PC-3 (cell line): Measurements from ENCODE around the gene TNFRSF9. TPM values are rescaled to one million over a fixed set of nuclear protein-coding genes. Genes with fewer than 3 reads are reported as not detected.
"Not testable (repeated sequence)": the region's sequence is repeated elsewhere in the genome, so short reads cannot be mapped to it uniquely, and the experiment has no call there.

Source experiments
- ATAC-seq: fragments of 200-7000 bp; cut with Tn5 transposase; 2 replicates; pipeline ENCODE4 v1.9.1; 2020; ENCODE audit warnings: mild to moderate bottlenecking, moderate library complexity
- BruUV-seq: library from RNA; stranded (reverse); fragments of 400-500 nt; replicated peaks from 2 replicates; lab custom pipeline; 2021; lab: Mats Ljungman, UMichigan
- CTCF ChIA-PET: fragments of 300-600 bp; sonication (Branson Sonifier 250); formaldehyde crosslinking; loops from one replicate; lab custom pipeline; 2022; ENCODE audit warnings: antibody characterized with exemption; lab: Charles Lee
- POLR2A ChIA-PET: fragments of 300-600 bp; sonication (Branson Sonifier 250); formaldehyde crosslinking; loops from one replicate; lab custom pipeline; 2022; ENCODE audit warnings: antibody characterized with exemption; ENCODE audit not compliant: unreplicated experiment; lab: Charles Lee
- DNase-seq: peaks from one replicate; pipeline ENCODE4 v3.0.0-alpha.2; 2015
- H2AFZ ChIP-seq: fragments of 300-600 bp; sonication (generic); 2 replicates; pipeline ENCODE4 v1.6.0; 2016; ENCODE audit warnings: antibody characterized with exemption, low read length
- H3F3A ChIP-seq: fragments of 300-600 bp; sonication (generic); one replicate; pipeline ENCODE4 v1.6.0; 2017; ENCODE audit warnings: antibody characterized with exemption, low read length, control low read depth, mild to moderate bottlenecking; ENCODE audit not compliant: unreplicated experiment
- H3K27ac ChIP-seq: fragments of 300-600 bp; sonication (generic); 2 replicates; pipeline ENCODE4 v1.5.1; 2016; ENCODE audit warnings: mild to moderate bottlenecking, low read length
- H3K27me3 ChIP-seq: fragments of 300-600 bp; sonication (generic); 2 replicates; pipeline ENCODE4 v1.6.1; 2016; ENCODE audit warnings: low read length, mixed read lengths
- H3K36me3 ChIP-seq: fragments of 300-600 bp; sonication (generic); 2 replicates; pipeline ENCODE4 v1.6.1; 2016; ENCODE audit warnings: low read depth, mixed run types, low read length, mixed read lengths
- H3K4me1 ChIP-seq: fragments of 300-600 bp; sonication (generic); 2 replicates; pipeline ENCODE4 v1.5.1; 2016; ENCODE audit warnings: low read length; ENCODE audit not compliant: insufficient read depth
- H3K4me2 ChIP-seq: fragments of 300-600 bp; sonication (generic); 2 replicates; pipeline ENCODE4 v1.6.0; 2016; ENCODE audit warnings: low read length
- H3K4me3 ChIP-seq: fragments of 300-600 bp; sonication (generic); 2 replicates; pipeline ENCODE4 v1.5.1; 2016; ENCODE audit warnings: mild to moderate bottlenecking, low read length, mixed read lengths
- H3K79me2 ChIP-seq: fragments of 300-600 bp; sonication (generic); 2 replicates; pipeline ENCODE4 v1.6.1; 2017; ENCODE audit warnings: low read length, mixed read lengths
- H3K9ac ChIP-seq: fragments of 300-600 bp; sonication (generic); 2 replicates; pipeline ENCODE4 v1.6.0; 2016; ENCODE audit warnings: mild to moderate bottlenecking, low read length
- H3K9me2 ChIP-seq: fragments of 300-600 bp; sonication (generic); replicated peaks from 2 replicates; pipeline ENCODE4 v1.6.1; 2016; ENCODE audit warnings: mixed run types, low read length, mixed read lengths
- H3K9me3 ChIP-seq: fragments of 300-600 bp; sonication (generic); 2 replicates; pipeline ENCODE4 v1.6.1; 2016; ENCODE audit warnings: low read length, mixed read lengths
- H4K20me1 ChIP-seq: fragments of 300-600 bp; sonication (generic); 2 replicates; pipeline ENCODE4 v1.6.1; 2016; ENCODE audit warnings: low read length, mixed read lengths
- EZH2 ChIP-seq: fragments of 300-600 bp; sonication (generic); IDR thresholded peaks from one replicate; pipeline ENCODE4 v1.6.1; 2017; ENCODE audit warnings: antibody characterized with exemption, mild to moderate bottlenecking, low read length; ENCODE audit not compliant: unreplicated experiment
- EZH2phosphoT487 ChIP-seq: fragments of 300-600 bp; sonication (generic); IDR thresholded peaks from 2 replicates; pipeline ENCODE4 v1.6.1; 2018; ENCODE audit warnings: mild to moderate bottlenecking, antibody characterized with exemption, low read length, borderline replicate concordance
- intact Hi-C: fragments of 100-400 bp; cut with micrococcal nuclease; formaldehyde crosslinking; loops from 2 replicates; pipeline ENCODE4 v1.9.0; 2023
- total RNA-seq: library from RNA; depleted of rRNA; stranded (reverse); fragments of >200 nt; gene quantifications from 2 replicates; pipeline ENCODE4 v1.2.3, GENCODE V29; 2014
- TF ChIP-seq, protein P1 (sequence below): fragments of 300-600 bp; sonication (generic); conservative IDR thresholded peaks from 2 replicates; pipeline ENCODE4 v1.5.1; 2017; ENCODE audit warnings: antibody characterized with exemption, low read depth, mild to moderate bottlenecking, low read length

The TNFRSF9 gene
- total RNA-seq, 1 experiment from 2014 or later: 0.04 TPM

DNA sequence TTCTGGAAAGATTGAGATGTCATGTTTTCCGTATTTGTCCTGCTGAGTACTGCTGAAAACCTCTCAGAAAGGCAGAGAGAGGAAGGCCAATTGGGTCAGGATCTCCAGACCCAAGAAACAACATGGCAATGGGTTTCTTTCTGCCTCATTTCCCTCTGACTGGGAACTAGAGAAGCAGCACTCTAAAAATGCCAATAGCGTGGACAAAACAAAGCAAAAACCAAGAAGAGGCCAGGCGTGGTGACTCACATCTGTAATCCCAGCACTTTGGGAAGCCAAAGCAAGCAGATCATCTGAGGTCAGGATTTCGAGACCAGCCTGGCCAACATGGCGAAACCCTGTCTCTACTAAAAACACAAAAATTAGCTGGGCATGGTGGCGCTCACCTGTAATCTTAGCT lies 18.3 kb downstream of the TNFRSF9 start:
- no peak overlapping the region for H2AFZ ChIP-seq
- no peak overlapping the region for H3K4me2 ChIP-seq
- ATAC-seq (no peak), DNase-seq (no peak)
- no peaks in the 10 kb centered on the region for H3K79me2 ChIP-seq
- TF ChIP-seq, protein P1, sequence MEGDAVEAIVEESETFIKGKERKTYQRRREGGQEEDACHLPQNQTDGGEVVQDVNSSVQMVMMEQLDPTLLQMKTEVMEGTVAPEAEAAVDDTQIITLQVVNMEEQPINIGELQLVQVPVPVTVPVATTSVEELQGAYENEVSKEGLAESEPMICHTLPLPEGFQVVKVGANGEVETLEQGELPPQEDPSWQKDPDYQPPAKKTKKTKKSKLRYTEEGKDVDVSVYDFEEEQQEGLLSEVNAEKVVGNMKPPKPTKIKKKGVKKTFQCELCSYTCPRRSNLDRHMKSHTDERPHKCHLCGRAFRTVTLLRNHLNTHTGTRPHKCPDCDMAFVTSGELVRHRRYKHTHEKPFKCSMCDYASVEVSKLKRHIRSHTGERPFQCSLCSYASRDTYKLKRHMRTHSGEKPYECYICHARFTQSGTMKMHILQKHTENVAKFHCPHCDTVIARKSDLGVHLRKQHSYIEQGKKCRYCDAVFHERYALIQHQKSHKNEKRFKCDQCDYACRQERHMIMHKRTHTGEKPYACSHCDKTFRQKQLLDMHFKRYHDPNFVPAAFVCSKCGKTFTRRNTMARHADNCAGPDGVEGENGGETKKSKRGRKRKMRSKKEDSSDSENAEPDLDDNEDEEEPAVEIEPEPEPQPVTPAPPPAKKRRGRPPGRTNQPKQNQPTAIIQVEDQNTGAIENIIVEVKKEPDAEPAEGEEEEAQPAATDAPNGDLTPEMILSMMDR: no peak
- TF ChIP-seq EZH2phosphoT487: no peak
- no peak for TF ChIP-seq EZH2
- intact Hi-C loops: no loop called here
- no peaks in the 10 kb centered on the region for H3K36me3 ChIP-seq
- H3K4me3 ChIP-seq: no peak overlapping the region
- no peak overlapping the region for H3K27ac ChIP-seq
- no peak overlapping the region for H3K9ac ChIP-seq
- no peaks in the 10 kb centered on the region for H4K20me1 ChIP-seq
- no peaks in the 10 kb centered on the region for H3K27me3 ChIP-seq
- POLR2A ChIA-PET: interaction anchor here (0.6 kb wide), 1 partner anchor 167 kb away, joined by 3 read pairs; no protein-coding TSS in a partner anchor
- H3K4me1 ChIP-seq: no peaks in the 10 kb centered on the region
- no peaks in the 10 kb centered on the region for H3F3A ChIP-seq
- H3K9me3 ChIP-seq: no peaks in the 10 kb centered on the region
- H3K9me2 ChIP-seq: no peaks in the 10 kb centered on the region
- CTCF ChIA-PET: no interaction called here
- BruUV-seq: no TSS peak

DNA sequence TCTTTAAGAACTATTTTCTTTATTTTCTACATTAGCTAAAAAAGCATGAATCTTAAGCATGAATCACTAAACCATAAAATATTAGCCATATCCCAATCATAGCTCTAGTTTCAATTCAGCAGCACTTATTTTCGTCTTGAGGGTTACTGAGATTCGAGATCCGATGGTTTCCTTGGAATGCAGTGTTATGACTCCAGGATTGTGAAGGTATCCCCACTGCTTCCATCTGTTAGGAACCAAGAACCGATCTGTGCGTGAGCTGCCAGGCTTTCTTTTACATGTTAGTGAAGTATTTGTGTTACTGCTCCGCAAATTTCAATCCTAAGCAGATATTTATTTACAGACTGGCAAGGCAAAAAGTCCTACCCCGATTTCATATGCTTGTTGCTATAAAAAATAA lies 18.8 kb downstream of the TNFRSF9 start:
- Histone ChIP-seq H3K4me3 (no peak overlapping the region), H3K4me1 (no peaks in the 10 kb centered on the region), H3K9ac (no peak overlapping the region), H3K9me3 (no peaks in the 10 kb centered on the region), H3F3A (no peaks in the 10 kb centered on the region), H3K79me2 (no peaks in the 10 kb centered on the region), H3K9me2 (no peaks in the 10 kb centered on the region), H3K27ac (no peak overlapping the region), H3K27me3 (no peaks in the 10 kb centered on the region), H3K4me2 (no peak overlapping the region), H2AFZ (no peak overlapping the region), H4K20me1 (no peaks in the 10 kb centered on the region), H3K36me3 (no peaks in the 10 kb centered on the region)
- POLR2A ChIA-PET: interaction anchor here (0.6 kb wide), 1 partner anchor 167 kb away, joined by 3 read pairs; no protein-coding TSS in a partner anchor
- intact Hi-C loops: no loop called here
- BruUV-seq: no TSS peak
- CTCF ChIA-PET: no interaction called here
- TF ChIP-seq EZH2 (no peak), EZH2phosphoT487 (no peak)
- TF ChIP-seq, protein P1: no peak
- ATAC-seq: no peak
- no peak for DNase-seq

DNA sequence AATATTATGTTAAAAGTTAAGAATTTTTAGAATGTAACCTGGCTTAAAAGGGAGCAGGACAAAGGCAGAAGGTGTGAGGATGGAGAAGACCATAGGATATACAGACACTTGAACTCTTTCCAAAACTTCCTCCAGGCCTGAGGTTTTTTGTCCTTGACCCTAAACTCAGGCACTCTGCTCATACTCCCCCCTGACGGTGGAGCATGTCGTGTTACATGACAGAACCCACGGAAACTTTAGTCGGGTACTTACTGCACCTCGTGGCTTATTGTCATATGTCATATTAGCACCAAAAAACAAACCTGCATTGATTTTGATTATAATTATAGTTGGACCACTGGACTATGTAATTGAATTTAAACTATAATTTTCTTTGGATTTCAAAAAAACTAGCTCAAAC lies 20.8 kb downstream of the TNFRSF9 start:
- intact Hi-C loops: no loop called here
- no TSS peak for BruUV-seq
- DNase-seq: no peak
- no peaks in the 10 kb centered on the region for H3K9me3 ChIP-seq
- POLR2A ChIA-PET: no interaction called here
- H3K9ac ChIP-seq: no peak overlapping the region
- TF ChIP-seq, protein P1: no peak
- TF ChIP-seq EZH2phosphoT487 (no peak), EZH2 (no peak)
- no peaks in the 10 kb centered on the region for H3K9me2 ChIP-seq
- H3F3A ChIP-seq: no peaks in the 10 kb centered on the region
- H3K4me1 ChIP-seq: no peaks in the 10 kb centered on the region
- H2AFZ ChIP-seq: no peak overlapping the region
- no peak overlapping the region for H3K27ac ChIP-seq
- no peak overlapping the region for H3K4me3 ChIP-seq
- no peak for ATAC-seq
- no peaks in the 10 kb centered on the region for H3K79me2 ChIP-seq
- CTCF ChIA-PET: no interaction called here
- H3K4me2 ChIP-seq: no peak overlapping the region
- H3K27me3 ChIP-seq: no peaks in the 10 kb centered on the region
- no peaks in the 10 kb centered on the region for H3K36me3 ChIP-seq
- no peaks in the 10 kb centered on the region for H4K20me1 ChIP-seq

DNA sequence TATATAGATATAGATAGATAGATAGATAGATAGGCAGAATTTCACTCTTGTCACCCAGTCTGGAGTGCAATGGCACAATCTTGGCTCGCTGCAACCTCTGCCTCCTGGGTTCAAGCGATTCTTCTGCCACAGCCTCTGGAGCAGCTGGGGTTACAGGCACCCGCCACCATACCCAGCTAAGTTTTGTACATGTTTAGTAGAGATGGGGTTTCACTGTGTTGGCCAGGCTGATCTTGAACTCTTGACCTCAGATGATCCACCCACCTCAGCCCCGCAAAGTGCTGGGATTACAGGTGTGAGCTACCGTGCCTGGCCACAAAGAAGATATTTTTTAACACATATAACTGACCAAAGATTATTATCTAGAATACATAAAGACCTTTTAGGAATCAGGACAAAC lies 22.7 kb downstream of the TNFRSF9 start:
- CTCF ChIA-PET, ATAC-seq: not testable (repeated sequence)

More for the DNA sequence above, 22.7 kb downstream of the TNFRSF9 start:
- BruUV-seq, H3F3A ChIP-seq, H4K20me1 ChIP-seq, H3K27ac ChIP-seq, H3K79me2 ChIP-seq, H3K9me3 ChIP-seq, intact Hi-C loops, DNase-seq, H3K4me2 ChIP-seq, H3K9ac ChIP-seq, POLR2A ChIA-PET, H3K27me3 ChIP-seq, H3K4me3 ChIP-seq, H3K36me3 ChIP-seq, H3K4me1 ChIP-seq, H2AFZ ChIP-seq, H3K9me2 ChIP-seq: not testable (repeated sequence)
